Measurements from ENCODE around the gene SPR. TPM values are rescaled to one million over a fixed set of nuclear protein-coding genes. Genes with fewer than 3 reads are reported as not detected.

SPR gene
- total RNA-seq, 6 experiments from 2014 or later, result 17.0 to 21.6 (median 19.0) TPM

DNA sequence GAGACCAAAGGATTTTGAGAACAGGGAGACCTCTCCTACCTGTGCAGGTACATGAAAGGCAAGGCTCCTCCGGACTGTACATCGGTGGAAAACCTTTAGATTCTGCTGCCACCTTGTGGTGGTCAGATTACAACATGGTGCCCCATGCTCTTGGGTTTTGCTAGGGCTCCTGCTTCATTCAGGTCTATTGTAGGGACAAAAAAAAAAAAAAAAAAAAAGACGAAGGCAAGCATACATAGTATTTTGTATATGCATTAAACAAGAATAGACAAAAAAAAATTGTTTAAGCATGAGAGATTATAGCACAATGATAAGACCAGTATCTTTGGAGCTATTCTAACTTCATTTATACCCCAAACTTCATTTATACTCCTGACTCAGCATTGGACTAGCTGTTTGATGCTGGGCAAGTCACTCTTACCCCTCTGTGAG, 27.4 kb upstream of the SPR start:
- no peak overlapping the region for H3K4me3 Mint-ChIP-seq
- H3K27ac Mint-ChIP-seq, result no peak overlapping the region
- H3K36me3 Mint-ChIP-seq (ENCODE audit: low read depth), result no peaks in the 10 kb centered on the region
- peak; percentile 48 for DNase-seq
- peaks cover 27% of the 10 kb centered on the region for H3K27me3 Mint-ChIP-seq (ENCODE audit: insufficient read depth)
- no peaks in the 10 kb centered on the region for H3K9me3 Mint-ChIP-seq
- H3K4me1 Mint-ChIP-seq (ENCODE audit: low read depth), result peaks cover 11% of the 10 kb centered on the region
- TF ChIP-seq, protein P1, sequence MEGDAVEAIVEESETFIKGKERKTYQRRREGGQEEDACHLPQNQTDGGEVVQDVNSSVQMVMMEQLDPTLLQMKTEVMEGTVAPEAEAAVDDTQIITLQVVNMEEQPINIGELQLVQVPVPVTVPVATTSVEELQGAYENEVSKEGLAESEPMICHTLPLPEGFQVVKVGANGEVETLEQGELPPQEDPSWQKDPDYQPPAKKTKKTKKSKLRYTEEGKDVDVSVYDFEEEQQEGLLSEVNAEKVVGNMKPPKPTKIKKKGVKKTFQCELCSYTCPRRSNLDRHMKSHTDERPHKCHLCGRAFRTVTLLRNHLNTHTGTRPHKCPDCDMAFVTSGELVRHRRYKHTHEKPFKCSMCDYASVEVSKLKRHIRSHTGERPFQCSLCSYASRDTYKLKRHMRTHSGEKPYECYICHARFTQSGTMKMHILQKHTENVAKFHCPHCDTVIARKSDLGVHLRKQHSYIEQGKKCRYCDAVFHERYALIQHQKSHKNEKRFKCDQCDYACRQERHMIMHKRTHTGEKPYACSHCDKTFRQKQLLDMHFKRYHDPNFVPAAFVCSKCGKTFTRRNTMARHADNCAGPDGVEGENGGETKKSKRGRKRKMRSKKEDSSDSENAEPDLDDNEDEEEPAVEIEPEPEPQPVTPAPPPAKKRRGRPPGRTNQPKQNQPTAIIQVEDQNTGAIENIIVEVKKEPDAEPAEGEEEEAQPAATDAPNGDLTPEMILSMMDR (IDR thresholded peaks at IDR 0.05), result peak; percentile 84

DNA sequence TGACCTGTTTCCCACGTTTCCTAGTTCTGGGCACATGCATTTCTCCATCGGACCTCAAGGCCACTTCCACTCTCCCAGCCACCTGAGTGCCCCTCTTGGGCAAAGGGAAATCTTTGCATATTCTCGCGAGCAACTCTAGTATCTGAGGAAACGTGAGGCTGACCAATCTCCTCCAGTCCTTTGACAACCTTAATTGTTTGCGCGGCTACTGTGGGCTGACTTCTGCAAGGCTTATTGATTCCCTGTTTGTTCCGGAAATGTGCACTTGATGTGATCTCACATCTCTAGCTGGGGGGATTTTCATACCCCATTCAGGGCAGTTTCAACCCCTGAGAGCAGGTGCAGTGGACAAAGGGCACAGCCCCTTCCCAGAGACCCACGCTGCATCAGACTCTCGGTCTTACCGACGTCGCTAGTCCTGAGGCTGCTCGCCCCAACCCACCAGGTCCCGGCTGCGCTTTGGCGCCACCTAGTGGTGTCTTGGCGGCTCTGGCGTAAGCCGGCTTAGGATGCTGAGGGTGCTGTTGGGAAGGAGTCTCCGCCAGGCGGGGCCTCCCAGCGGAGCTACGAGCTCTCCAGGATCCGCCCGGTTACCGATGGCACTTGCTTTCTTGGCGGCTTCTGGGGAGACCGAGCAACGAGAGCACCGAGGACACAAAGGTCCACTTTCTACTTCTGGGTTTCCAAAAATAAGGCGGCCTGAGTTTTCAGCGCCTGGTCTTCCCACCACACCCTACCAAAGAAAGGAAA, 24.8 kb upstream of the SPR start:
- H3K27ac Mint-ChIP-seq, result no peak overlapping the region
- no peaks in the 10 kb centered on the region for H3K9me3 Mint-ChIP-seq
- no peaks in the 10 kb centered on the region for H3K36me3 Mint-ChIP-seq (ENCODE audit: low read depth)
- peaks cover 17% of the 10 kb centered on the region for H3K4me1 Mint-ChIP-seq (ENCODE audit: low read depth)
- H3K27me3 Mint-ChIP-seq (ENCODE audit: insufficient read depth), result peaks cover 10% of the 10 kb centered on the region
- TF ChIP-seq, protein P1 (IDR thresholded peaks at IDR 0.05), result peak; percentile 99
- H3K4me3 Mint-ChIP-seq, result peak overlapping the region; percentile 88
- peak; percentile 83 for DNase-seq

DNA sequence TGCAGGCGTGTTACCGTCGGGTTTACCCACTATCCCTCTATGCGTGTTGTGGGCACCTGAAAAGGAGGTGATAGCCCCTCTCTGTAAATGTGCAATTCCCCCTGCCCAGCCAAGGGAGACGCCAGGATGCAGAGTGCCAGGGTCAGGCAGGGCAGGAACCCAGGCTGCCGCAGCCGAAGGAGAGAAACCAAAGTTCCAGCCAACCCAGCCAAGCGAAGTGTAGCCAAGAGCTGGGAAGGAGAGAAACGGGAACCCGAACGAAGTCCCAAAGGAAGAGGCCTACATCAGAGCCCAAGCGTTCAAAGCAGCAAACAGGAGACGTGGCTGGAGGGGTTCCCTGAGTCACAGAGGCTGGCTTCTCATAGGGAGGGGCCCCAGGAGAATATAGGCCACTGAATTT, 24.2 kb upstream of the SPR start:
- Mint-ChIP-seq H3K4me1 (ENCODE audit: low read depth) (peaks cover 17% of the 10 kb centered on the region), H3K36me3 (ENCODE audit: low read depth) (no peaks in the 10 kb centered on the region), H3K27me3 (ENCODE audit: insufficient read depth) (peaks cover 8% of the 10 kb centered on the region), H3K9me3 (no peaks in the 10 kb centered on the region), H3K27ac (no peak overlapping the region), H3K4me3 (peak overlapping the region; percentile 88; the same call in 1 of the 2 replicates)
- no peak for DNase-seq
- TF ChIP-seq, protein P1 (IDR thresholded peaks at IDR 0.05), result no peak

DNA sequence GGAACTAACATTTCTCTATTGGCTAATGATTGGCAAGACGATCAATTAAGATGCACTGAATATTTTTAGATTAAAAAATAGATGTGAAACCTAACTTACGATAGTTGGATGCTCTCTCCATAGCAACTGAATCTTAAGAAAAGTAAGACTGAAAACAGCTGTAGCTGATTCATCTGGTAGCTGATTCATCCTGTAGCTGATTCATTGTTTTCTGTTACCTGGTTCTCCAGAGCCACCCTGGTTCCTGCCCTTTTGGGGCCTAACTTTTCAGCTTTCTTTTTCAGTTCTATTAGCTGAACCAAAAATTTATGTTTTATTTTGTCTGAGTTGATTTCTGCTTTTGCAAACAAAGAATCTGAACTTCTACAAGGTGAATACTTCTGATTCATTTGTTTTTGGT, 22.7 kb upstream of the SPR start:
- peaks cover 17% of the 10 kb centered on the region for H3K4me1 Mint-ChIP-seq (ENCODE audit: low read depth)
- TF ChIP-seq, protein P1 (IDR thresholded peaks at IDR 0.05), result no peak
- DNase-seq, result peak; percentile 73
- H3K27ac Mint-ChIP-seq, result peak overlapping the region; percentile 49; the same call in 1 of the 2 replicates
- no peaks in the 10 kb centered on the region for H3K36me3 Mint-ChIP-seq (ENCODE audit: low read depth)
- H3K4me3 Mint-ChIP-seq, result no peak overlapping the region
- H3K27me3 Mint-ChIP-seq (ENCODE audit: insufficient read depth), result peaks cover 5% of the 10 kb centered on the region
- H3K9me3 Mint-ChIP-seq, result no peaks in the 10 kb centered on the region

DNA sequence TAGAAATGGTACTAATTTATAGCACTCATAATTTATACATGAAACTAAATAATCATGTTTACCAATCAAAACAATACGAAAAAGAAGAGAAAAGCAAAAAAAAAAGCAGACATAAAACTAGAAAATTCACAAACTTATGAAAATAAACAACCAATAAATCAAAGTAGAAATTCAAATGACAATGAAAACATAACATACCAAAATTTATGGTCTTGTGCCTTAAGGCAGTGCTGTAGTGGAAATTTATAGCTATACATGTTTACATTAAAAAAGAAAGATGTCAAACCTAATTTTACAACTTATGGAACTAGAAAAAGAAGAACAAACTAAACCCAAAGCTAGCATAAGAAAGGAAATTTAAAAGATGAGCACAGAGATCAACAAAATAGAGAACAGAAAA, 16.1 kb upstream of the SPR start:
- no peak overlapping the region for H3K27ac Mint-ChIP-seq
- peaks cover 6% of the 10 kb centered on the region for H3K9me3 Mint-ChIP-seq
- no peak overlapping the region for H3K4me3 Mint-ChIP-seq
- H3K27me3 Mint-ChIP-seq (ENCODE audit: insufficient read depth), result peaks cover 14% of the 10 kb centered on the region
- DNase-seq, result no peak
- no peaks in the 10 kb centered on the region for H3K4me1 Mint-ChIP-seq (ENCODE audit: low read depth)
- TF ChIP-seq, protein P1 (IDR thresholded peaks at IDR 0.05), result no peak
- H3K36me3 Mint-ChIP-seq (ENCODE audit: low read depth), result no peaks in the 10 kb centered on the region; the same call in 1 of the 2 replicates
